CD4-positive, alpha-beta T cell treated with Interleukin-21 for 1 hour (primary cell): Measurements from ENCODE around the gene P2RX5.
"Not testable (repeated sequence)": the region's sequence is repeated elsewhere in the genome, so short reads cannot be mapped to it uniquely, and the experiment has no call there.

Source experiments
- DNase-seq: peaks from one replicate; pipeline ENCODE4 v3.0.0-alpha.2; 2020

The P2RX5 gene

DNA sequence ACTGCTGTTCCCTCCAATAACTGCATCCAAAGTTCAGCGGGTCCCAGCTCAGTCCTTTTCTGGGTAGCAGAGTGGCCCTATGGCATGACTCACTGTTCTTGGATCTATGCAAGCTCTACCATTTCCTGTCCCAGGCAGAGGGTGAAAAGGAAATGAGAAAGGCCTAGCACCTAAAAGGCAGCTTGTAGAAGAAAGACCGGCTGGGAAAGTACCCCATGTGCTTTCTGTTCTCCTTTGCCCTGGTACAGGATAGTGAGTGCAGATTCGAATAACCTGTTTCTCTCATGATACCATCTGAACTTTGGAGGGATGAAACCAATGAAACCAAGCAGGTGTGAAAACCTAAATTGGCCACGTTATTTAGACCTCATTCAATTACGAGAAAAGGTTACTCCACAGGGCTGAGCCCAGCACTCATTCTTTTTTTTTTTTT is 15.0 kb upstream of the P2RX5 start:
- DNase-seq = peak; percentile 91

- no peak for DNase-seq
Observed at GRCh38 chr17:3708366-3708765, 12.4 kb upstream of the P2RX5 start.

DNA sequence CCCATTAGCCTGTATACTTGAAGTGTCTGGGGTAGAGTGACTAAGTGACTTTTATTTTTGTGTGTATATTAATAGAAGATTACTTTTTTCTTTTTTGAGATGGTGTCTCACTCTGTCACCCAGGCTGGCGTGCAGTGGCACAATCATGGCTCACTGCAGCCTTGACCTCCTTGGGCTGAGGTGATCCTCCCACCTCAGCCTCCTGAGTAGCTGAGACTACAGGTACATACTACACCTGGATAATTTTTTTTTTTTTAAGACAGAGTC is 9.7 kb upstream of the P2RX5 start:
- not testable (repeated sequence) for DNase-seq

DNA sequence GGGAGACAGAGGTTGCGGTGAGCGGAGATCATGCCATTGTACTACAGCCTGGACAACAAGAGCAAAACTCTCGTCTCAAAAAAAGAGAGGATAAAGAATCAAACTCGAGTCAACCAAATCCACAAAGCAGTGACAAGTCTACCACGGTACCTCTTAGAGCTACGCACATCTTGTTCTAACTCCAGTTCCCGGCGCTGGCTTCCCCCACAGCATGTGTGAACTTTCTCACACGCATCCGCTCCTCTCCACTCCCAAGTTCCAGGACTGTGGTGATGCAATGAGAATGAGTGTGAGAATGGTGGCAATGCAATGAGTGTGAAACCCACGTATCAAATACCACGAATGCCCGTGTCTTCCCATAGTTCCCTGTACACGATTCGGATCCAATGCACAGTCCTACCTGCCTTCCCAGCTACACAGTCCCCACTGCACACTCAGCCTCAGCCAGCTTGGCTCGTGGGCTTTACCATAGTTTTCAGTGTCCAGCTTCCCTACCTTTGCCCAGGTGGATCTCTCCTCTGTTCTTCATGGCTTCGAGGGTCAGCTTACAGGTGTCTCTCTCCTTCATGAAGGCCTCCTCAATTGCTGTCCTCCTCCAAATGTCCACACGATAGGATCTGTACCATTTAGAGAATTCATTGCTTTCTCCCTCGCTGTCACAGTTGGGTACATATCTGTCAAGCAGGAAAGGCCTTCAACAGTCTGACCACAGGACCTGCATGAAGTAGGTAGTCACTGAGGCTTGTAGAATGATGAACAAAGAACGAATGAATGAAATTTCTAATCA is 9.2 kb upstream of the P2RX5 start:
- no peak for DNase-seq

DNA sequence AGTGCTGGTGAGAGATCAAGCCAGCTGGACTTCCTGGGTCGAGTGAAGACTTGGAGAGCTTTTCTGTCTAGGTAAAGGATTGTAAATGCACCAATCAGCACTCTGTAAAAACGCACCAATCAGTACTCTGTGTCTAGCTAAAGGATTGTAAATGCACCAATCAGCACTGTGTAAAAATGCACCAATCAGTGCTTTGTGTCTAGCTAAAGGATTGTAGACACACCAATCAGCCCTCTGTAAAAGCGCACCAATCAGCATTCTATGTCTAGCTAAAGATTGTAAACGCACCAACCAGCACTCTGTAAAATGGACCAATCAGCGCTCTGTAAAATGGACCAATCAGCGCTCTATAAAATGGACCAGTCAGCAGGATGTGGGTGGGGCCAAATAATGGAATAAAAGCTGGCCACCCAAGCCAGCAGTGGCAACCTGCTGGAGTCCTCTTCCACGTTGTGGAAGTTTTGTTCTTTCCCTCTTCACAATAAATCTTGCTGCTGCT is 6.1 kb upstream of the P2RX5 start:
- not testable (repeated sequence) for DNase-seq

GRCh38 chr17:3699951-3700350 is 4.0 kb upstream of the P2RX5 start:
- DNase-seq = no peak

GRCh38 chr17:3698139-3698538 is 2.2 kb upstream of the P2RX5 start:
- no peak for DNase-seq

- DNase-seq = no peak
Observed at GRCh38 chr17:3697103-3697476, 1.1 kb upstream of the P2RX5 start.

- no peak for DNase-seq
Observed at GRCh38 chr17:3695129-3695722, 729 bp downstream of the P2RX5 start.

DNA sequence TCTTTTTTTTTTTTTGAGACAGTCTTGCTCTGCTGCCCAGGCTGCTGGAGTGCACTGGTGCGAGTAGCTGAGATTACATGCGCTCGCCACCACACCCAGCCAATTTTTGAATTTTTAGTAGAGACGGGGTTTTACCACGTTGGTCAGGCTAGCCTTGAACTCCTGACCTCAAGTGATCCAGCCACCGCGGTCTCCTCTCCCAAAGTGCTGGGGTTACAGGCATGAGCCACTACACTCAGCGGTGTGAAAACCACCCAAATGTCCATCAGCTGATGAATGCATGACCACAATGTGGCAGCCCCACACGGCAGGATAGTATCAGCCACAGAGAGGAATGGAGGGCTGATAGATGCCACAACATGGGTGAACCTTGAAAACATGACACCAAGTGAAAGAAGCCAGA is 2.1 kb downstream of the P2RX5 start:
- DNase-seq = peak; percentile 49

DNA sequence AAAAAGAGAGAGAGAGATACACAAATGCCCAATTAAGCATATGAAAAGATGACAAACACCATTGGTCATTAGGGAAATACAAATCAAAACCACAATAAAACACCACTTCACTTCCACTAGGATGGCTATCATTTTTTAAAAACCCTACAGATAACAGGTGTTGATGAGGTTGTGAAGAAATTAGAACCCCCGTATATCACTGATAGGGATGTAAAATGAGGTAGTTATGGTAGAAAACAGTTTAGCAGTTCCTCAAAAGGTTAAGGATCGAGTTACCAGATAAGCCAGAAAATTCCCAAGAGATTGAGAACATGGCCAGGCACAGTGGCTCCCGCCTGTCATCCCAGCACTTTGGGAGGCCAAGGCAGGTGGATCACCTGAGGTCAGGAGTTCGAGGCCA is 2.8 kb downstream of the P2RX5 start:
- DNase-seq = no peak

DNA sequence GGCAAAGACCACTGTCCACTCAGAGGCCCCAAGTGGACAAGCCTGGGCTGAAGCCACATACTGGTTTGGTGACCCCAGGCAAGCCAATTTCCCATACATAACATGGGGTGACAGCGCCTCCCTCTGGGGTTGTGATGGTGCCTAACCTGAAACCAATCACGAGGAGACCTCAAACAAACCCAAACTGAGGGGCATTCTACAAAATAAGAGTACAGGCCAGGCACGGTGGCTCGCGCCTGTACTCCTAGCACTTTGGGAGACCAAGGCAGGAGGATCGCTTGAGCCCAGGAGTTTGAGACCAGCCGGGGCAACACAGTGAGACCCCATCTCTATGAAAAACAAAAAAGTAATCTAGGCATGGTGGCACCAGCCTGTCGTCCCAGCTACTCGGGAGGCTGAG is 3.6 kb downstream of the P2RX5 start:
- DNase-seq = no peak

DNA sequence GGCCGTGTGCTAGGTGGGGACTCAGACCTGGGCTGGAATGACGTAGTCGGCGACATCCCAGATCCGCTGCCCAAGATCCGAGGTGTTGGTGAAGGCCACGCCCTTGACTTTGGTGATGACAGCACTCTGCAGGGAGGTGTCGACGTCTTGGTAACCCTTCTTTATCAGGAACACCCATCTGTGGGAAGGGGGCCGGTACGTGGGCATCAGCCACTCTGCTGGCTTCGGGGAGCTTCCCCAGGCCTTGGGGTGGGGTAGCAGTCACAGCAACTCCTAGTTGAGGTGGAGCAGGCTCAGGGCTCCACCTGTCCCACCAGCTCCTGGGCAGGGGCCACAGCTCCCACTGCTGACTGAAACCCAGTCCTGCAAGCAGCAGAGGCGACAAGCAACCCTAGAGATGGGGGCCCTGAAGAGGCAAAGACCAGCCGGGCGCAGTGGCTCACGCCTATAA is 4.3 kb downstream of the P2RX5 start:
- DNase-seq = no peak

GRCh38 chr17:3690094-3690715 is 5.8 kb downstream of the P2RX5 start:
- DNase-seq = no peak

DNA sequence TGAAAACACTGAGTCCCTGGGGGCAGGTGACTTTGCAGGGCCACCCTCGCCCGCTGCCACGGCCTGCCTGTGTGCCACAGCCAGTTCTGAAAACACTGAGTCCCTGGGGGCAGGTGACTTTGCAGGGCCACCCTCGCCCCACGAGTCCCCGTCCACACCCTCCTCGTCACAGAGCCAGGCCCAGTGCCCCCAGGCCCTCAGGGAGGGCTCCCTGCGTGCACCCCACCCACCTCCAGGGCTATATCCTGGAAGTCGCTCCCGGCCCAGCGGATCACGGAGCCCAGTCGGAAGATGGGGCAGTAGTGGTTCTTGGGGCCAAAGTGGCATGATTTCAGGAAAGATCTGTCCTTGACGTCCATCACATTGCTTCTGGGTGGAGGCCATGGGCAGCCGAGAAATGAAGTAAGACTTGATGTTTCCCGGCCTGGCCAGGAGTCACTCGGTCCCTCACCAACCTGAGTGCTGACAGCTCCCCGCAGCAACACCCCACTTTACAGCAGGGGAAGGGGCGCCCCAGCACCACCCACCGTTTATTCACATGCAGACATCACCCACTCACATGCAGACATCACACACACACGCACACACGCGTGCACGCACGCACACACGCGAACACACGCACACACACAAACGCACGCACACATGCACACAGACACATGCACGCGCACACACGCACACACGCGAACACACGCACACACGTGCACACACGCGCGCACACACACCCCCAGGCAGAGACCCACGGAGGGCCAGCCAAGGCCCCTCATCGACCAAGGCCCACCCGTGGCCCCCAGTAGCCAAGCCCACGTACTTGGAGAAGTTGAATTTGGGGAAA is 6.5 kb downstream of the P2RX5 start:
- no peak for DNase-seq

DNA sequence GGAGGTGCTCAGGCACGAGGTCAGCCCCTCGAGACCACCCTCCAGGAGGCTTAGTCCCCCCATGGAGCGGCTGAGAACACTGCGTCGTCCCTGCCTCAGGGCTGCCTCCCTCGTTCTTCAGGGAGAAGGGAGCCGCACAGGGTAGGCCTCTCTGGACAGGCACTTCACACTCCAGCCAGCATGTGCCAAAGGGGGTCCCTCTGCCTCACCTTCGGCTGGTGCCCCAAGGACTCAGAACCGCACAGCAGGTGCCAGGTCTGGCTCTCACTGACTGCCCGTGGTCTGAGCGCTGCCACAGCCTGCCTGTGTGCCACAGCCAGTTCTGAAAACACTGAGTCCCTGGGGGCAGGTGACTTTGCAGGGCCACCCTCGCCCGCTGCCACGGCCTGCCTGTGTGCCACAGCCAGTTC is 7.1 kb downstream of the P2RX5 start:
- no peak for DNase-seq

GRCh38 chr17:3688027-3688553 is 7.9 kb downstream of the P2RX5 start:
- no peak for DNase-seq

DNA sequence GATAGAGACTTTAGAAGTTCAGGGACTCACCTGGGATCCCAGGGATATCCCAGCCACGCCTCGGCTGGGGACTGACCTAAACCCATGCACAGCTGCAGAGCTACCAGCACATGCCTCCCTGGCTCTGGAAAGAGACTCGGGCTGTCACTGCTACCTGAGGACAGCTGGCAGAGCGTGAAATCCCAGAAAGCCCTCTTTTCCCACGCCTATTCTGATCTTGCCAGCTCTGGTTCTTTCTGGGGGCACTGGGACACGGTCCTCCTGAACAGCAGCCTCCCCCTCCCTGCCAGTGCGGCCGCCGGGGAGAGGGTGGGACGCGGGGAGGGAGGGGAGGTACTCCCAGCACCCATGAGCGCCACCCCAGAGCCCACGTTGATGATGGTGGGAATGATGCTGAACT is 10.8 kb downstream of the P2RX5 start:
- no peak for DNase-seq

DNA sequence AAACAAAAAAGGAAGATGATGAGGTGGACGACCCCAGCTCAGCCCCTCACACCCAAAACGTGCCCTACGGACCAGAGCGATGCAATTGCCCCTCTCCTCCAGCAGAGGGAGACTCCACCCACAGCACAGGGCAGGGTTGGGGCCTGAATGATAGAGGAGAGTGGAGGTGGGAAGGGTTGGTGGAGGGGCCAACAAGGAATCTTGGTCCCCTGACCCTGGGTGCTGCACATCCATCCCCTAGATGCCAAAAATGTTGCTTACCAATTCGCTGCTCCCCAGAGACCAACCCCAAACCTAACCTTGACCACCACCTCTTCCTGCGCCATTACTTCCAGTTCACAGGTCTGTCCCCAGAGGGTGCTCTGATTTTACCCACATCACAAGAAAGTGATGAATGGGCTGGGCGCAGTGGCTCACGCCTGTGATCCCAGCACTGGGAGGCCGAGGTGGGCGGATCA is 12.9 kb downstream of the P2RX5 start:
- DNase-seq = peak; percentile 64

DNA sequence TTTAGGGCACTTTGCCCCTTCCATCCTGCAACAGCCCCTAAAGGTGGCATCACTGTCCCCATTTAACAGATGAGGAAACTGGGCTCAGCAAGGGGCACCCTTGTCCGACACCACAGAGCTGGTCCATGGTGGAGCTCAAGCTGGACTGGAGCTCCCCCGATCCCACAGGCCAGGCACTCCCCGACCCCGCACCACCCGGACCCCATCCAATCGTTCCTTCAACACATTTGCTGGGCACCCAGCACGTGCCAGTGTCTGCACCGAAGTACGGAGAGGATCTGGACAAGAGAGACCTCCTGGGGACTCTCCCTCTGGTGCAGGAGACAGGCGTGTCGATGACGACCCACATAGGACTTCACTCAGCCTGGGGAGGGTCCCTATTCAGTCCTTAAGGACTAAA is 13.9 kb downstream of the P2RX5 start:
- DNase-seq = no peak

- DNase-seq = no peak
Observed at GRCh38 chr17:3681565-3681964, 14.4 kb downstream of the P2RX5 start.

GRCh38 chr17:3681057-3681456 is 14.9 kb downstream of the P2RX5 start:
- DNase-seq = no peak

GRCh38 chr17:3679531-3680126 is 16.3 kb downstream of the P2RX5 start:
- DNase-seq = no peak
